PC-3 (cell line): ENCODE data around the gene ATG16L1. TPM values are rescaled to one million over a fixed set of nuclear protein-coding genes. Genes with fewer than 3 reads are reported as not detected.
A peak's percentile ranks its signal among the peaks of the same experiment; 100 is the strongest.

Experiments
- ATAC-seq: fragments of 200-7000 bp; cut with Tn5 transposase; 2 replicates; pipeline ENCODE4 v1.9.1; 2020; ENCODE audit warnings: mild to moderate bottlenecking, moderate library complexity
- BruUV-seq: library from RNA; stranded (reverse); fragments of 400-500 nt; replicated peaks from 2 replicates; lab custom pipeline; 2021; lab: Mats Ljungman, UMichigan
- CTCF ChIA-PET: fragments of 300-600 bp; sonication (Branson Sonifier 250); formaldehyde crosslinking; loops from one replicate; lab custom pipeline; 2022; ENCODE audit warnings: antibody characterized with exemption; lab: Charles Lee
- POLR2A ChIA-PET: fragments of 300-600 bp; sonication (Branson Sonifier 250); formaldehyde crosslinking; loops from one replicate; lab custom pipeline; 2022; ENCODE audit warnings: antibody characterized with exemption; ENCODE audit not compliant: unreplicated experiment; lab: Charles Lee
- DNase-seq: peaks from one replicate; pipeline ENCODE4 v3.0.0-alpha.2; 2015
- H2AFZ ChIP-seq: fragments of 300-600 bp; sonication (generic); 2 replicates; pipeline ENCODE4 v1.6.0; 2016; ENCODE audit warnings: antibody characterized with exemption, low read length
- H3F3A ChIP-seq: fragments of 300-600 bp; sonication (generic); one replicate; pipeline ENCODE4 v1.6.0; 2017; ENCODE audit warnings: antibody characterized with exemption, low read length, control low read depth, mild to moderate bottlenecking; ENCODE audit not compliant: unreplicated experiment
- H3K27ac ChIP-seq: fragments of 300-600 bp; sonication (generic); 2 replicates; pipeline ENCODE4 v1.5.1; 2016; ENCODE audit warnings: mild to moderate bottlenecking, low read length
- H3K27me3 ChIP-seq: fragments of 300-600 bp; sonication (generic); 2 replicates; pipeline ENCODE4 v1.6.1; 2016; ENCODE audit warnings: low read length, mixed read lengths
- H3K36me3 ChIP-seq: fragments of 300-600 bp; sonication (generic); 2 replicates; pipeline ENCODE4 v1.6.1; 2016; ENCODE audit warnings: low read depth, mixed run types, low read length, mixed read lengths
- H3K4me1 ChIP-seq: fragments of 300-600 bp; sonication (generic); 2 replicates; pipeline ENCODE4 v1.5.1; 2016; ENCODE audit warnings: low read length; ENCODE audit not compliant: insufficient read depth
- H3K4me2 ChIP-seq: fragments of 300-600 bp; sonication (generic); 2 replicates; pipeline ENCODE4 v1.6.0; 2016; ENCODE audit warnings: low read length
- H3K4me3 ChIP-seq: fragments of 300-600 bp; sonication (generic); 2 replicates; pipeline ENCODE4 v1.5.1; 2016; ENCODE audit warnings: mild to moderate bottlenecking, low read length, mixed read lengths
- H3K79me2 ChIP-seq: fragments of 300-600 bp; sonication (generic); 2 replicates; pipeline ENCODE4 v1.6.1; 2017; ENCODE audit warnings: low read length, mixed read lengths
- H3K9ac ChIP-seq: fragments of 300-600 bp; sonication (generic); 2 replicates; pipeline ENCODE4 v1.6.0; 2016; ENCODE audit warnings: mild to moderate bottlenecking, low read length
- H3K9me2 ChIP-seq: fragments of 300-600 bp; sonication (generic); replicated peaks from 2 replicates; pipeline ENCODE4 v1.6.1; 2016; ENCODE audit warnings: mixed run types, low read length, mixed read lengths
- H3K9me3 ChIP-seq: fragments of 300-600 bp; sonication (generic); 2 replicates; pipeline ENCODE4 v1.6.1; 2016; ENCODE audit warnings: low read length, mixed read lengths
- H4K20me1 ChIP-seq: fragments of 300-600 bp; sonication (generic); 2 replicates; pipeline ENCODE4 v1.6.1; 2016; ENCODE audit warnings: low read length, mixed read lengths
- CTCF ChIP-seq: fragments of 300-600 bp; sonication (generic); conservative IDR thresholded peaks from 2 replicates; pipeline ENCODE4 v1.5.1; 2017; ENCODE audit warnings: antibody characterized with exemption, low read depth, mild to moderate bottlenecking, low read length
- EZH2 ChIP-seq: fragments of 300-600 bp; sonication (generic); IDR thresholded peaks from one replicate; pipeline ENCODE4 v1.6.1; 2017; ENCODE audit warnings: antibody characterized with exemption, mild to moderate bottlenecking, low read length; ENCODE audit not compliant: unreplicated experiment
- EZH2phosphoT487 ChIP-seq: fragments of 300-600 bp; sonication (generic); IDR thresholded peaks from 2 replicates; pipeline ENCODE4 v1.6.1; 2018; ENCODE audit warnings: mild to moderate bottlenecking, antibody characterized with exemption, low read length, borderline replicate concordance
- intact Hi-C: fragments of 100-400 bp; cut with micrococcal nuclease; formaldehyde crosslinking; loops from 2 replicates; pipeline ENCODE4 v1.9.0; 2023
- total RNA-seq: library from RNA; depleted of rRNA; stranded (reverse); fragments of >200 nt; gene quantifications from 2 replicates; pipeline ENCODE4 v1.2.3, GENCODE V29; 2014

Gene ATG16L1
- total RNA-seq, 1 experiment from 2014 or later: 173 TPM

GRCh38 chr2:233241803-233242202 is 9.7 kb upstream of the ATG16L1 start:
- no peak overlapping the region for H3K4me2 ChIP-seq
- H4K20me1 ChIP-seq: no peaks in the 10 kb centered on the region
- TF ChIP-seq EZH2phosphoT487 (no peak), CTCF (no peak), EZH2 (no peak)
- H3K9ac ChIP-seq: no peak overlapping the region
- ChIA-PET POLR2A (interaction anchor here (0.7 kb wide), 1 partner anchor 254 kb away, joined by 3 read pairs; no protein-coding TSS in a partner anchor), CTCF (no interaction called here)
- peak overlapping the region; percentile 4; the same call in 1 of the 2 replicates for H2AFZ ChIP-seq
- ATAC-seq: peak; percentile 24
- no peaks in the 10 kb centered on the region for H3K9me3 ChIP-seq
- peaks cover 4% of the 10 kb centered on the region for H3F3A ChIP-seq
- no peaks in the 10 kb centered on the region for H3K27me3 ChIP-seq
- H3K4me3 ChIP-seq: no peak overlapping the region
- 0 out of 2 replicates have a peak, but pooled peaks cover 3% of the 10 kb centered on the region for H3K79me2 ChIP-seq
- peak; percentile 40 for DNase-seq
- no peaks in the 10 kb centered on the region for H3K9me2 ChIP-seq
- no peaks in the 10 kb centered on the region for H3K36me3 ChIP-seq
- intact Hi-C loops: no loop called here
- BruUV-seq: no TSS peak
- H3K4me1 ChIP-seq: peaks cover 51% of the 10 kb centered on the region
- peak overlapping the region; percentile 25; the same call in 1 of the 2 replicates for H3K27ac ChIP-seq

- TSS peak; percentile 71 for BruUV-seq
- Histone ChIP-seq H3K4me3 (no peak overlapping the region), H3K27ac (peak overlapping the region; percentile 25; the same call in 1 of the 2 replicates), H3K4me2 (no peak overlapping the region), H3K9me2 (no peaks in the 10 kb centered on the region), H3F3A (peaks cover 10% of the 10 kb centered on the region), H3K9ac (no peak overlapping the region), H3K4me1 (peaks cover 57% of the 10 kb centered on the region), H2AFZ (no peak overlapping the region), H3K9me3 (no peaks in the 10 kb centered on the region), H3K36me3 (no peaks in the 10 kb centered on the region), H4K20me1 (no peaks in the 10 kb centered on the region), H3K27me3 (no peaks in the 10 kb centered on the region), H3K79me2 (0 out of 2 replicates have a peak, but pooled peaks cover 3% of the 10 kb centered on the region)
- ChIA-PET CTCF (no interaction called here), POLR2A (no interaction called here)
- DNase-seq (peak; percentile 10), ATAC-seq (no peak)
- intact Hi-C loops: no loop called here
- TF ChIP-seq EZH2 (no peak), EZH2phosphoT487 (no peak), CTCF (no peak)
Observed at GRCh38 chr2:233242231-233242927, 9.1 kb upstream of the ATG16L1 start.

GRCh38 chr2:233243348-233243747 is 8.1 kb upstream of the ATG16L1 start:
- POLR2A ChIA-PET: no interaction called here
- no peaks in the 10 kb centered on the region for H3K27me3 ChIP-seq

More at GRCh38 chr2:233243348-233243747, 8.1 kb upstream of the ATG16L1 start:
- no peak for ATAC-seq
- Histone ChIP-seq H3K27ac (peak overlapping the region; percentile 99; the same call in 1 of the 2 replicates), H2AFZ (no peak overlapping the region), H3K36me3 (no peaks in the 10 kb centered on the region), H3K9me2 (no peaks in the 10 kb centered on the region), H3K4me2 (no peak overlapping the region), H3F3A (peaks cover 12% of the 10 kb centered on the region), H4K20me1 (no peaks in the 10 kb centered on the region), H3K4me3 (no peak overlapping the region), H3K9me3 (no peaks in the 10 kb centered on the region), H3K4me1 (peaks cover 64% of the 10 kb centered on the region), H3K9ac (no peak overlapping the region), H3K79me2 (0 out of 2 replicates have a peak, but pooled peaks cover 3% of the 10 kb centered on the region)
- CTCF ChIA-PET: no interaction called here
- no TSS peak for BruUV-seq
- no peak for DNase-seq
- no peak for TF ChIP-seq CTCF
- no peak for TF ChIP-seq EZH2phosphoT487
- TF ChIP-seq EZH2: no peak
- intact Hi-C loops: no loop called here
